HEK293 (cell line): ENCODE results near the gene TNXB.

Experiments used
- IKZF3 ChIP-seq: fragments of 450-650 bp; IDR thresholded peaks from 2 replicates; pipeline ENCODE4 v1.5.0; 2018; ENCODE audit warnings: missing biosample characterization, mild to moderate bottlenecking, missing genetic modification characterization, moderate library complexity
- OSR2 ChIP-seq: fragments of 450-650 bp; formaldehyde crosslinking; IDR thresholded peaks from 2 replicates; pipeline ENCODE4 v1.5.1; 2016; ENCODE audit warnings: missing biosample characterization, missing genetic modification characterization
- REPIN1 ChIP-seq: fragments of 450-650 bp; formaldehyde crosslinking; IDR thresholded peaks from 2 replicates; pipeline ENCODE4 v1.5.1; 2017; ENCODE audit warnings: missing biosample characterization, missing genetic modification characterization, low read depth
- SALL2 ChIP-seq: fragments of 450-650 bp; formaldehyde crosslinking; IDR thresholded peaks from 2 replicates; pipeline ENCODE4 v1.5.0; 2017; ENCODE audit warnings: missing biosample characterization, mild to moderate bottlenecking, missing genetic modification characterization, borderline replicate concordance
- TCF7L2 ChIP-seq: IDR thresholded peaks from 2 replicates; pipeline ENCODE4 v1.6.1; 2011; ENCODE audit warnings: low read depth, mild to moderate bottlenecking, inconsistent platforms, low read length, moderate library complexity, borderline replicate concordance
- ZIC2 ChIP-seq: fragments of 450-650 bp; formaldehyde crosslinking; IDR thresholded peaks from 2 replicates; pipeline ENCODE4 v1.5.1; 2016; ENCODE audit warnings: missing biosample characterization, missing genetic modification characterization
- ZNF169 ChIP-seq: fragments of 450-650 bp; formaldehyde crosslinking; IDR thresholded peaks from 2 replicates; pipeline ENCODE4 v1.5.1; 2016; ENCODE audit warnings: missing biosample characterization, missing genetic modification characterization
- ZNF223 ChIP-seq: fragments of 450-650 bp; formaldehyde crosslinking; IDR thresholded peaks from 2 replicates; pipeline ENCODE4 v1.5.1; 2016; ENCODE audit warnings: missing biosample characterization, missing genetic modification characterization
- ZNF335 ChIP-seq: fragments of 450-650 bp; formaldehyde crosslinking; conservative IDR thresholded peaks from 2 replicates; pipeline ENCODE4 v1.5.1; 2016; ENCODE audit warnings: missing biosample characterization, missing genetic modification characterization
- ZNF366 ChIP-seq: fragments of 450-650 bp; formaldehyde crosslinking; conservative IDR thresholded peaks from 2 replicates; pipeline ENCODE4 v1.5.1; 2016; ENCODE audit warnings: missing biosample characterization, missing genetic modification characterization
- ZNF48 ChIP-seq: fragments of 450-650 bp; formaldehyde crosslinking; IDR thresholded peaks from 2 replicates; pipeline ENCODE4 v1.5.1; 2016; ENCODE audit warnings: missing biosample characterization, missing genetic modification characterization
- ZNF514 ChIP-seq: fragments of 450-650 bp; formaldehyde crosslinking; IDR thresholded peaks from 2 replicates; pipeline ENCODE4 v1.5.1; 2016; ENCODE audit warnings: missing biosample characterization, missing genetic modification characterization
- ZNF548 ChIP-seq: fragments of 450-650 bp; formaldehyde crosslinking; IDR thresholded peaks from 2 replicates; pipeline ENCODE4 v1.5.1; 2016; ENCODE audit warnings: missing biosample characterization, missing genetic modification characterization
- ZNF555 ChIP-seq: fragments of 450-650 bp; formaldehyde crosslinking; conservative IDR thresholded peaks from 2 replicates; pipeline ENCODE4 v1.5.1; 2017; ENCODE audit warnings: missing biosample characterization, mild to moderate bottlenecking, missing genetic modification characterization, inconsistent platforms
- ZNF654 ChIP-seq: fragments of 450-650 bp; formaldehyde crosslinking; IDR thresholded peaks from 2 replicates; pipeline ENCODE4 v1.5.1; 2016; ENCODE audit warnings: low read depth, missing biosample characterization, missing genetic modification characterization
- ZNF776 ChIP-seq: fragments of 450-650 bp; formaldehyde crosslinking; IDR thresholded peaks from 2 replicates; pipeline ENCODE4 v1.5.0; 2017; ENCODE audit warnings: missing biosample characterization, missing genetic modification characterization, borderline replicate concordance
- ZNF785 ChIP-seq: fragments of 450-650 bp; formaldehyde crosslinking; IDR thresholded peaks from 2 replicates; pipeline ENCODE4 v1.5.1; 2016; ENCODE audit warnings: missing biosample characterization, missing genetic modification characterization
- ZNF791 ChIP-seq: fragments of 450-650 bp; formaldehyde crosslinking; IDR thresholded peaks from 2 replicates; pipeline ENCODE4 v1.5.1; 2016; ENCODE audit warnings: missing biosample characterization, missing genetic modification characterization
- ZNF830 ChIP-seq: fragments of 450-650 bp; IDR thresholded peaks from 2 replicates; pipeline ENCODE4 v1.5.0; 2018; ENCODE audit warnings: missing biosample characterization, missing genetic modification characterization, low read depth, mild to moderate bottlenecking, moderate library complexity
- ZSCAN16 ChIP-seq: fragments of 450-650 bp; formaldehyde crosslinking; IDR thresholded peaks from 2 replicates; pipeline ENCODE4 v1.5.1; 2016; ENCODE audit warnings: missing biosample characterization, missing genetic modification characterization
- ZXDB ChIP-seq: fragments of 450-650 bp; formaldehyde crosslinking; IDR thresholded peaks from 2 replicates; pipeline ENCODE4 v1.5.1; 2016; ENCODE audit warnings: missing biosample characterization, missing genetic modification characterization
- TF ChIP-seq, protein P1 (sequence below): fragments of 450-650 bp; formaldehyde crosslinking; IDR thresholded peaks from 2 replicates; pipeline ENCODE4 v1.5.1; 2016; ENCODE audit warnings: missing biosample characterization, missing genetic modification characterization
- TF ChIP-seq, protein P2 (sequence below): fragments of 450-650 bp; formaldehyde crosslinking; IDR thresholded peaks from 2 replicates; pipeline ENCODE4 v1.5.0; 2017; ENCODE audit warnings: missing biosample characterization, missing genetic modification characterization, borderline replicate concordance
- TF ChIP-seq, protein P3 (sequence below): fragments of 450-650 bp; formaldehyde crosslinking; IDR thresholded peaks from 2 replicates; pipeline ENCODE4 v1.5.1; 2016; ENCODE audit warnings: missing biosample characterization, missing genetic modification characterization
- TF ChIP-seq, protein P4 (sequence below): fragments of 450-650 bp; formaldehyde crosslinking; IDR thresholded peaks from 2 replicates; pipeline ENCODE4 v1.5.1; 2016; ENCODE audit warnings: missing biosample characterization, missing genetic modification characterization, borderline replicate concordance
- TF ChIP-seq, protein P5 (sequence below): fragments of 450-650 bp; formaldehyde crosslinking; IDR thresholded peaks from 2 replicates; pipeline ENCODE4 v1.5.1; 2016; ENCODE audit warnings: missing biosample characterization, missing genetic modification characterization

The TNXB gene

DNA sequence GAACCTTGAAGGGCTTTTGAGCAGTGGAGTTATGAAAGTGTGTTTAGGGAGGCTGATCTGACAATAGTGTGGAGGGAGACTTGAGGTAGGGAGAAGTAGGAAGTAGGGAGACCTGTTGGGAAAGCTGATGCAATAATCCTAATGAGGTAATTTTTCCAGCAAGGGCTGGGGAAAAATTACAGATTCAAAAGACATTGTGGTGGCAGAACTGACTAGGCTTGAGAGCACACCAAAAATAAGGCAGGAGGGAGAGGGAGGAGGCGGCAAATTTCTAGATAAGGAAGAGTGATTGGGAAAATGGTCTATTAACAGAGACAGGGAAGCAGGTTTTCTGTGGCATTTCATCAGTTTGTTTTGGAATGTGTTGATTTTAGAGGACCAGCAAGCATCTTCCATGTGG lies 37.1 kb upstream of the TNXB start (continued):
- TF ChIP-seq, protein P1, sequence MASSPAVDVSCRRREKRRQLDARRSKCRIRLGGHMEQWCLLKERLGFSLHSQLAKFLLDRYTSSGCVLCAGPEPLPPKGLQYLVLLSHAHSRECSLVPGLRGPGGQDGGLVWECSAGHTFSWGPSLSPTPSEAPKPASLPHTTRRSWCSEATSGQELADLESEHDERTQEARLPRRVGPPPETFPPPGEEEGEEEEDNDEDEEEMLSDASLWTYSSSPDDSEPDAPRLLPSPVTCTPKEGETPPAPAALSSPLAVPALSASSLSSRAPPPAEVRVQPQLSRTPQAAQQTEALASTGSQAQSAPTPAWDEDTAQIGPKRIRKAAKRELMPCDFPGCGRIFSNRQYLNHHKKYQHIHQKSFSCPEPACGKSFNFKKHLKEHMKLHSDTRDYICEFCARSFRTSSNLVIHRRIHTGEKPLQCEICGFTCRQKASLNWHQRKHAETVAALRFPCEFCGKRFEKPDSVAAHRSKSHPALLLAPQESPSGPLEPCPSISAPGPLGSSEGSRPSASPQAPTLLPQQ (tag by site-specific recombination), result peak; percentile 63
- TF ChIP-seq ZSCAN16 (tag by site-specific recombination), result no peak
- no peak for TF ChIP-seq ZNF548 (tag by site-specific recombination)
- TF ChIP-seq ZNF776 (tag by site-specific recombination), result no peak
- TF ChIP-seq IKZF3 (tag by site-specific recombination), result peak; percentile 20; the same call in 1 of the 2 replicates
- no peak for TF ChIP-seq ZIC2 (tag by site-specific recombination)
- TF ChIP-seq ZNF785, result peak; percentile 32; the same call in 1 of the 2 replicates
- TF ChIP-seq, protein P2, sequence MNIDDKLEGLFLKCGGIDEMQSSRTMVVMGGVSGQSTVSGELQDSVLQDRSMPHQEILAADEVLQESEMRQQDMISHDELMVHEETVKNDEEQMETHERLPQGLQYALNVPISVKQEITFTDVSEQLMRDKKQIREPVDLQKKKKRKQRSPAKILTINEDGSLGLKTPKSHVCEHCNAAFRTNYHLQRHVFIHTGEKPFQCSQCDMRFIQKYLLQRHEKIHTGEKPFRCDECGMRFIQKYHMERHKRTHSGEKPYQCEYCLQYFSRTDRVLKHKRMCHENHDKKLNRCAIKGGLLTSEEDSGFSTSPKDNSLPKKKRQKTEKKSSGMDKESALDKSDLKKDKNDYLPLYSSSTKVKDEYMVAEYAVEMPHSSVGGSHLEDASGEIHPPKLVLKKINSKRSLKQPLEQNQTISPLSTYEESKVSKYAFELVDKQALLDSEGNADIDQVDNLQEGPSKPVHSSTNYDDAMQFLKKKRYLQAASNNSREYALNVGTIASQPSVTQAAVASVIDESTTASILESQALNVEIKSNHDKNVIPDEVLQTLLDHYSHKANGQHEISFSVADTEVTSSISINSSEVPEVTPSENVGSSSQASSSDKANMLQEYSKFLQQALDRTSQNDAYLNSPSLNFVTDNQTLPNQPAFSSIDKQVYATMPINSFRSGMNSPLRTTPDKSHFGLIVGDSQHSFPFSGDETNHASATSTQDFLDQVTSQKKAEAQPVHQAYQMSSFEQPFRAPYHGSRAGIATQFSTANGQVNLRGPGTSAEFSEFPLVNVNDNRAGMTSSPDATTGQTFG (tag by site-specific recombination), result no peak
- no peak for TF ChIP-seq TCF7L2
- TF ChIP-seq OSR2 (tag by site-specific recombination), result no peak
- TF ChIP-seq, protein P3, sequence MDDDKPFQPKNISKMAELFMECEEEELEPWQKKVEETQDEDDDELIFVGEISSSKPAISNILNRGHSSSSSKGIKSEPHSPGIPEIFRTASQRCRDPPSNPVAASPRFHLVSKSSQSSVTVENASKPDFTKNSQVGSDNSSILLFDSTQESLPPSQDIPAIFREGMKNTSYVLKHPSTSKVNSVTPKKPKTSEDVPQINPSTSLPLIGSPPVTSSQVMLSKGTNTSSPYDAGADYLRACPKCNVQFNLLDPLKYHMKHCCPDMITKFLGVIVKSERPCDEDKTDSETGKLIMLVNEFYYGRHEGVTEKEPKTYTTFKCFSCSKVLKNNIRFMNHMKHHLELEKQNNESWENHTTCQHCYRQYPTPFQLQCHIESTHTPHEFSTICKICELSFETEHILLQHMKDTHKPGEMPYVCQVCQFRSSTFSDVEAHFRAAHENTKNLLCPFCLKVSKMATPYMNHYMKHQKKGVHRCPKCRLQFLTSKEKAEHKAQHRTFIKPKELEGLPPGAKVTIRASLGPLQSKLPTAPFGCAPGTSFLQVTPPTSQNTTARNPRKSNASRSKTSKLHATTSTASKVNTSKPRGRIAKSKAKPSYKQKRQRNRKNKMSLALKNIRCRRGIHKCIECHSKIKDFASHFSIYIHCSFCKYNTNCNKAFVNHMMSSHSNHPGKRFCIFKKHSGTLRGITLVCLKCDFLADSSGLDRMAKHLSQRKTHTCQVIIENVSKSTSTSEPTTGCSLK (tag by site-specific recombination), result no peak
- TF ChIP-seq, protein P4, sequence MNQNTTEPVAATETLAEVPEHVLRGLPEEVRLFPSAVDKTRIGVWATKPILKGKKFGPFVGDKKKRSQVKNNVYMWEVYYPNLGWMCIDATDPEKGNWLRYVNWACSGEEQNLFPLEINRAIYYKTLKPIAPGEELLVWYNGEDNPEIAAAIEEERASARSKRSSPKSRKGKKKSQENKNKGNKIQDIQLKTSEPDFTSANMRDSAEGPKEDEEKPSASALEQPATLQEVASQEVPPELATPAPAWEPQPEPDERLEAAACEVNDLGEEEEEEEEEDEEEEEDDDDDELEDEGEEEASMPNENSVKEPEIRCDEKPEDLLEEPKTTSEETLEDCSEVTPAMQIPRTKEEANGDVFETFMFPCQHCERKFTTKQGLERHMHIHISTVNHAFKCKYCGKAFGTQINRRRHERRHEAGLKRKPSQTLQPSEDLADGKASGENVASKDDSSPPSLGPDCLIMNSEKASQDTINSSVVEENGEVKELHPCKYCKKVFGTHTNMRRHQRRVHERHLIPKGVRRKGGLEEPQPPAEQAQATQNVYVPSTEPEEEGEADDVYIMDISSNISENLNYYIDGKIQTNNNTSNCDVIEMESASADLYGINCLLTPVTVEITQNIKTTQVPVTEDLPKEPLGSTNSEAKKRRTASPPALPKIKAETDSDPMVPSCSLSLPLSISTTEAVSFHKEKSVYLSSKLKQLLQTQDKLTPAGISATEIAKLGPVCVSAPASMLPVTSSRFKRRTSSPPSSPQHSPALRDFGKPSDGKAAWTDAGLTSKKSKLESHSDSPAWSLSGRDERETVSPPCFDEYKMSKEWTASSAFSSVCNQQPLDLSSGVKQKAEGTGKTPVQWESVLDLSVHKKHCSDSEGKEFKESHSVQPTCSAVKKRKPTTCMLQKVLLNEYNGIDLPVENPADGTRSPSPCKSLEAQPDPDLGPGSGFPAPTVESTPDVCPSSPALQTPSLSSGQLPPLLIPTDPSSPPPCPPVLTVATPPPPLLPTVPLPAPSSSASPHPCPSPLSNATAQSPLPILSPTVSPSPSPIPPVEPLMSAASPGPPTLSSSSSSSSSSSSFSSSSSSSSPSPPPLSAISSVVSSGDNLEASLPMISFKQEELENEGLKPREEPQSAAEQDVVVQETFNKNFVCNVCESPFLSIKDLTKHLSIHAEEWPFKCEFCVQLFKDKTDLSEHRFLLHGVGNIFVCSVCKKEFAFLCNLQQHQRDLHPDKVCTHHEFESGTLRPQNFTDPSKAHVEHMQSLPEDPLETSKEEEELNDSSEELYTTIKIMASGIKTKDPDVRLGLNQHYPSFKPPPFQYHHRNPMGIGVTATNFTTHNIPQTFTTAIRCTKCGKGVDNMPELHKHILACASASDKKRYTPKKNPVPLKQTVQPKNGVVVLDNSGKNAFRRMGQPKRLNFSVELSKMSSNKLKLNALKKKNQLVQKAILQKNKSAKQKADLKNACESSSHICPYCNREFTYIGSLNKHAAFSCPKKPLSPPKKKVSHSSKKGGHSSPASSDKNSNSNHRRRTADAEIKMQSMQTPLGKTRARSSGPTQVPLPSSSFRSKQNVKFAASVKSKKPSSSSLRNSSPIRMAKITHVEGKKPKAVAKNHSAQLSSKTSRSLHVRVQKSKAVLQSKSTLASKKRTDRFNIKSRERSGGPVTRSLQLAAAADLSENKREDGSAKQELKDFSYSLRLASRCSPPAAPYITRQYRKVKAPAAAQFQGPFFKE (tag by site-specific recombination), result no peak
- no peak for TF ChIP-seq ZNF791
- no peak for TF ChIP-seq ZNF555
- no peak for TF ChIP-seq REPIN1 (tag by site-specific recombination)
- no peak for TF ChIP-seq ZNF169 (tag by site-specific recombination)
- TF ChIP-seq ZNF48 (tag by site-specific recombination), result no peak
- no peak for TF ChIP-seq ZNF830
- TF ChIP-seq ZNF654 (tag by site-specific recombination), result no peak
- TF ChIP-seq ZNF223 (tag by site-specific recombination), result no peak
- no peak for TF ChIP-seq ZXDB (tag by site-specific recombination)
- TF ChIP-seq ZNF514 (tag by site-specific recombination), result no peak
- TF ChIP-seq ZNF366 (tag by site-specific recombination), result peak; percentile 68
- TF ChIP-seq SALL2 (tag by site-specific recombination), result no peak
- TF ChIP-seq, protein P5, sequence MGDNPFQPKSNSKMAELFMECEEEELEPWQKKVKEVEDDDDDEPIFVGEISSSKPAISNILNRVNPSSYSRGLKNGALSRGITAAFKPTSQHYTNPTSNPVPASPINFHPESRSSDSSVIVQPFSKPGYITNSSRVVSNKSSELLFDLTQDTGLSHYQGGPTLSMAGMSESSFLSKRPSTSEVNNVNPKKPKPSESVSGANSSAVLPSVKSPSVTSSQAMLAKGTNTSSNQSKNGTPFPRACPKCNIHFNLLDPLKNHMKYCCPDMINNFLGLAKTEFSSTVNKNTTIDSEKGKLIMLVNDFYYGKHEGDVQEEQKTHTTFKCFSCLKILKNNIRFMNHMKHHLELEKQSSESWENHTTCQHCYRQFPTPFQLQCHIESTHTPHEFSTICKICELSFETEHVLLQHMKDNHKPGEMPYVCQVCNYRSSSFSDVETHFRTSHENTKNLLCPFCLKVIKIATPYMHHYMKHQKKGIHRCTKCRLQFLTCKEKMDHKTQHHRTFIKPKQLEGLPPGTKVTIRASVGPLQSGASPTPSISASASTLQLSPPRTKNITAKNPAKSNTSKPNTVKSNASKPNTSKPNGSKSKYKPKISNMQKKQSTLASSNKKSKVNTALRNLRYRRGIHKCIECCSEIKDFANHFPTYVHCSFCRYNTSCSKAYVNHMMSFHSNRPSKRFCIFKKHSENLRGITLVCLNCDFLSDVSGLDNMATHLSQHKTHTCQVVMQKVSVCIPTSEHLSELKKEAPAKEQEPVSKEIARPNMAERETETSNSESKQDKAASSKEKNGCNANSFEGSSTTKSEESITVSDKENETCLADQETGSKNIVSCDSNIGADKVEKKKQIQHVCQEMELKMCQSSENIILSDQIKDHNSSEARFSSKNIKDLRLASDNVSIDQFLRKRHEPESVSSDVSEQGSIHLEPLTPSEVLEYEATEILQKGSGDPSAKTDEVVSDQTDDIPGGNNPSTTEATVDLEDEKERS (tag by site-specific recombination), result no peak
- TF ChIP-seq ZNF335 (tag by site-specific recombination), result peak; percentile 80
